Esophagus squamous epithelium (tissue), 4 donors: ENCODE measurements around the gene CTNNA3.

Experiments
- CTCF ChIP-seq, 6 experiments: fragments of 450-650 bp in 4 of 6; fragments of 200-600 bp in 2 of 6; sonication (generic) in 2 of 6; IDR thresholded peaks; one replicate each; pipeline ENCODE4 v1.5.1; 2016 to 2019; ENCODE audit warnings: antibody characterized with exemption in 6 of 6, mild to moderate bottlenecking in 4 of 6, moderate library complexity in 4 of 6
- POLR2A ChIP-seq, 4 donors: fragments of 450-650 bp; IDR thresholded peaks; one replicate each; pipeline ENCODE4 v1.6.1; 2017; ENCODE audit warnings: antibody characterized with exemption in 4 of 4, mild to moderate bottlenecking in 4 of 4, moderate library complexity in 3 of 4

DNA sequence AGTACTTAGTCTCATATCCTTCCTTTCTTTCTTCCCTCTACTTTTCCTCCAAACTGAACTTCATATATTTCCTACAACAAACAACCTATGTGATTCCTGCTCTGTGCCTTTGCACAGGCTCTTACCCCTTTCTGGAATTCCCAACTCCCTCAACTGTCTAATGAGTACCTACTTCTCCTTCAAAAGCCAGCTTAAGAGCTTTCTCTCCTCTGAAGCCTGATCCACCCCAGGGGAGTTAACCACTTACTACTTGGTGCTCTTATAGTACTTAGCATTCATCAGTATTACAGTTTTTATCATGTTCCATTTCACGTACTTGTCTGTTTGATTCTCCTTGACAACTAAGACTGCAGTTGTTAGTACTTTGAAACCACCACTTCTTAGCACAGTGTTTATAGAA is 524.0 kb downstream of the CTNNA3 start:
- TF ChIP-seq CTCF (IDR thresholded peaks at IDR 0.05) = no peak
- no peak for TF ChIP-seq POLR2A (IDR thresholded peaks at IDR 0.05)
